Ishikawa (cell line): Measurements from ENCODE around the gene CIAPIN1.

Experiments used
- CEBPB ChIP-seq: IDR thresholded peaks from 2 replicates; pipeline ENCODE4 v1.6.1; 2012
- CREB1 ChIP-seq: IDR thresholded peaks from 2 replicates; pipeline ENCODE4 v1.6.1; 2012; ENCODE audit warnings: low read depth
- EGR1 ChIP-seq: IDR thresholded peaks from 2 replicates; pipeline ENCODE4 v1.6.1; 2012
- EP300 ChIP-seq: IDR thresholded peaks from 2 replicates; pipeline ENCODE4 v1.6.1; 2012; ENCODE audit warnings: borderline replicate concordance
- FOXM1 ChIP-seq: IDR thresholded peaks from 2 replicates; pipeline ENCODE4 v1.6.1; 2012; ENCODE audit warnings: low read depth, borderline replicate concordance
- MAX ChIP-seq: IDR thresholded peaks from 2 replicates; pipeline ENCODE4 v1.6.1; 2012
- NFIC ChIP-seq: IDR thresholded peaks from 2 replicates; pipeline ENCODE4 v1.6.1; 2012
- RAD21 ChIP-seq: IDR thresholded peaks from 2 replicates; pipeline ENCODE4 v1.6.1; 2012; ENCODE audit warnings: low read depth
- REST ChIP-seq: IDR thresholded peaks from 2 replicates; pipeline ENCODE4 v1.6.1; 2012; ENCODE audit warnings: low read depth, mild to moderate bottlenecking
- TAF1 ChIP-seq: IDR thresholded peaks from 2 replicates; pipeline ENCODE4 v1.6.1; 2012; ENCODE audit warnings: low read depth, mild to moderate bottlenecking
- TCF12 ChIP-seq: IDR thresholded peaks from 2 replicates; pipeline ENCODE4 v1.6.1; 2012; ENCODE audit warnings: low read depth
- TEAD4 ChIP-seq: IDR thresholded peaks from 2 replicates; pipeline ENCODE4 v1.6.1; 2012
- USF1 ChIP-seq: IDR thresholded peaks from 2 replicates; pipeline ENCODE4 v1.6.1; 2012
- YY1 ChIP-seq: IDR thresholded peaks from 2 replicates; pipeline ENCODE4 v1.6.1; 2012; ENCODE audit warnings: low read depth
- ZBTB7A ChIP-seq: IDR thresholded peaks from 2 replicates; pipeline ENCODE4 v1.6.1; 2012; ENCODE audit warnings: low read depth

Gene CIAPIN1

GRCh38 chr16:57477531-57478202 lies 30.5 kb upstream of the CIAPIN1 start:
- TF ChIP-seq EP300: no peak
- no peak for TF ChIP-seq YY1
- no peak for TF ChIP-seq MAX
- TF ChIP-seq FOXM1: no peak
- TF ChIP-seq TCF12: no peak
- TF ChIP-seq CEBPB: no peak
- TF ChIP-seq TEAD4: no peak
- TF ChIP-seq RAD21: no peak
- no peak for TF ChIP-seq REST
- no peak for TF ChIP-seq TAF1
- no peak for TF ChIP-seq ZBTB7A
- TF ChIP-seq NFIC: no peak
- no peak for TF ChIP-seq EGR1
- TF ChIP-seq USF1: no peak
- no peak for TF ChIP-seq CREB1

GRCh38 chr16:57476546-57477410 lies 29.6 kb upstream of the CIAPIN1 start:
- no peak for TF ChIP-seq EP300
- TF ChIP-seq EGR1: no peak
- no peak for TF ChIP-seq CEBPB
- TF ChIP-seq FOXM1: no peak
- TF ChIP-seq YY1: no peak
- no peak for TF ChIP-seq TCF12
- no peak for TF ChIP-seq USF1
- TF ChIP-seq RAD21: no peak
- TF ChIP-seq TAF1: no peak
- TF ChIP-seq MAX: no peak
- TF ChIP-seq ZBTB7A: no peak
- TF ChIP-seq NFIC: no peak
- no peak for TF ChIP-seq REST
- no peak for TF ChIP-seq TEAD4
- no peak for TF ChIP-seq CREB1

- TF ChIP-seq YY1 (no peak), TAF1 (no peak), REST (no peak), TCF12 (no peak), ZBTB7A (no peak), CREB1 (no peak), EGR1 (no peak), NFIC (no peak), USF1 (no peak), FOXM1 (no peak), MAX (no peak), EP300 (no peak), CEBPB (no peak), RAD21 (no peak), TEAD4 (no peak)
Observed at GRCh38 chr16:57475711-57476339, 28.6 kb upstream of the CIAPIN1 start.
